HUDEP-2 (cell line): ENCODE data around the gene PRKCZ.
"Not testable (repeated sequence)": the region's sequence is repeated elsewhere in the genome, so short reads cannot be mapped to it uniquely, and the experiment has no call there.

Experiments
- DNase-seq, 76 experiments: peaks; one replicate each; lab custom pipeline; 2025; ENCODE audit not compliant: unreplicated experiment in 76 of 76; lab: John Stamatoyannopoulos, UW

PRKCZ gene

DNA sequence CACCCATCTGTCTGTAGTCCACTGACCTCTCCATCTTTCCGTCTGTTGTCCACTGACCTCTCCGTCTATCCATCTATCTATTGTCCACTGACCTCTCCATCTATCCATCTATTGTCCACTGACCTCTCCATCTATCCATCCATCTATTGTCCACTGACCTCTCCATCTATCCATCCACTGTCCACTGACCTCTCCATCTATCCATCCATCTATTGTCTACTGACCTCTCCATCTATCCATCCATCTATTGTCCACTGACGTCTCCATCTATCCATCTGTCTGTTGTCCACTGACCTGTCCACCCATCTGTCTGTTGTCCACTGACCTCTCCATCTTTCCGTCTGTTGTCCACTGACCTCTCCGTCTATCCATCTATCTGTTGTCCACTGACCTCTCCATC, 97.7 kb downstream of the PRKCZ start:
- not testable (repeated sequence) for DNase-seq

- no peak for DNase-seq
These were observed 98.5 kb downstream of the PRKCZ start for GRCh38 chr1:2148691-2149090.

- no peak for DNase-seq
These were observed 100.6 kb downstream of the PRKCZ start for GRCh38 chr1:2150801-2151200.

- no peak for DNase-seq
These were observed 101.0 kb downstream of the PRKCZ start for GRCh38 chr1:2151252-2151651.

GRCh38 chr1:2151911-2152310, 101.7 kb downstream of the PRKCZ start:
- no peak for DNase-seq

DNA sequence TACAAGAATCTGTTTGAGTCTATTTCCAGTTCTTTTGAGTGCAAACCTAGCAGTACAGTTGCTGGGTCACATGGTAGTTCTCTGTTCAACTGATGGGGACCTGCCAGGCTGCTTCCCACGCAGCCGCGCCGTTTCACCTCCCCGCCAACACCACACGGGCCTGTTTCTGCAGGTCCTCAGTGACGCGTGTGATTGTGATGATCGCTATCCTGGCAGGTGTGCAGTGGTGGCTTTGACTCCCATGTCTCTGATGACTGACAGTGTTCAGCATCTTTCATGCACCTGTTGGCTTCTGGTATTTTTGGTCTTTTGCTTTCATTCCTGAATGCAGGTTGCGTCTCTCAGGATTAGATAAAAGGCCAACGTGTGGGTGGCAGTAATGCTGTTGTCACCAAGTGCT, 102.7 kb downstream of the PRKCZ start:
- no peak for DNase-seq

GRCh38 chr1:2154022-2154421, 103.8 kb downstream of the PRKCZ start:
- DNase-seq, result no peak

DNA sequence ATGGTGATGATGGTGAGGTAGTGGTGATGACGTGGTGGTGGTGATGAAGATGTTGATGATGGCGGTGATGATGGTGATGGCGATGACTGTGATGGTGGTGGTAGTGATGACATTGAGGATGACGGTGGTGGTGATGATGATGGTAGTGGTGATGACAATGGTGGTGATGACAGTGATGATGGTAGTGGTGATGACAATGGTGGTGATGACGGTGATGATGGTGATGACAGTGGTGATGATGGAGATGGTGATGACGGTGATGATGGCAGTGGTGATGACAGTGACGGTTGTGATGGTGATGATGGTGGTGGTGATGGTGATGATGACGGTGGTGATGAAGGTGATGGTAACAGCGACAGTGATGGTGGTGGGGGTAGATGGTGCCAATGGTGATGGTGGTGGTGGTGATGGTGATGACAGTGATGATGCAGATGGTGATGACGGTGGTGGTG, 105.0 kb downstream of the PRKCZ start:
- no peak for DNase-seq

DNA sequence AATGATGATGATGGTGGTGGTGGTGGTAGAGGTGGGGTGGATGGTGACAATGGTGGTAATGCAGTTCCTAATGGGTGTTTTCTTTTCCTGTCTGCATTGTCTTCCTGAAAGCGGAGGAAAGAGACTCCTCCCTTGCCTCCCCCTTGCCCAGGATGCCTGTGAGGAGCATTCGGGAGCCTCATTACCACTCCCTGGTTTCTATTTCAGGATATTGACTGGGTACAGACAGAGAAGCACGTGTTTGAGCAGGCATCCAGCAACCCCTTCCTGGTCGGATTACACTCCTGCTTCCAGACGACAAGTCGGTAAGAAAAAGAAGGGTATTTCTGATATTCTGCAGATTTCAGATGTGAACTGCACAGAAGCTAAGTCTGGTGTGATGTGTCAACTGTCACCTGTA, 105.6 kb downstream of the PRKCZ start:
- no peak for DNase-seq

- no peak for DNase-seq
These were observed 106.7 kb downstream of the PRKCZ start for GRCh38 chr1:2156866-2157265.

- no peak for DNase-seq
These were observed 107.6 kb downstream of the PRKCZ start for GRCh38 chr1:2157856-2158255.

GRCh38 chr1:2158272-2158671, 108.1 kb downstream of the PRKCZ start:
- DNase-seq, result no peak

GRCh38 chr1:2159124-2159523, 108.9 kb downstream of the PRKCZ start:
- no peak for DNase-seq

DNA sequence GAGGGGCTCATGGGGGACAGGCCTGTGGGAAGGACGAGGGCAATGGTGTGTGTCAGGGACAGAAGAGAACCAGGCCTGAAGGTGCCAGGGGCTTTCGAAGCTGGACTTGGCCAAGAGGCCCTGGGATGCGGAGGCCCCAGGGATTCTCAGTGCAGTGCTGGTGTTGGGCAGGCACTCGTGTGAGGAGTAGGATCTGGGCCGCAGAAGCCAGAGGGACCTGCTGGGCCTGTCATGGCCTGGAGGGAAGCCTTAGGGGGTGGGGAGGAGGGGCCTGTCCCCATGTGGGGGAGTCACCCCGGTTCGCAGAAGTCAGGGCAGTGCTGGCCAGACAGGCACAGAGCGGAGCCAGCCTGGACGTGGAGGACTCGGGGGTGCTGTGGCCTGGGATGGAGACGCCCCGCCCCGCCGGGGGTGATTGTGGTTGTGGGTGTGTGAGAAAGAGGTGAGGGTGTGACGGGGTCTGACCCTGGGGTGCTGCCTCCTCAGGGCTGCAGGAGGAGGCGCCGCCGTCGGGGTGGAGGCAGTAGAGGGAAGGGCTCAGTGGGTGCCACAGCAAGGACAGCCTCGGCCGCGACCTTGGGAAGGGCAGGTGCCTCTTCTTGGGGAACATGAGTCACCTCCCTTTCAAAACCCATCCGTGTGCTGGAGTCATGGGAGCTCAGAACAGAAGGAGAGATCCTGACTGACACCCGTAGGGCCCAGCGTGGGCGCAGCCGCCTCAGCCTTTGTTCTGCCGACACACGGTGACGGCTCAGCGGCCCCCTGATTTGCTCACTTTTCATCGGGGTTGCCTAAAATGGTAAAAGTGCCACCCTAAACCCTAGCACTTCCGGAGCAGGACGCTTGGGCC, 110.5 kb downstream of the PRKCZ start:
- DNase-seq, result no peak

GRCh38 chr1:2163205-2163604, 113.0 kb downstream of the PRKCZ start:
- DNase-seq, result no peak

DNA sequence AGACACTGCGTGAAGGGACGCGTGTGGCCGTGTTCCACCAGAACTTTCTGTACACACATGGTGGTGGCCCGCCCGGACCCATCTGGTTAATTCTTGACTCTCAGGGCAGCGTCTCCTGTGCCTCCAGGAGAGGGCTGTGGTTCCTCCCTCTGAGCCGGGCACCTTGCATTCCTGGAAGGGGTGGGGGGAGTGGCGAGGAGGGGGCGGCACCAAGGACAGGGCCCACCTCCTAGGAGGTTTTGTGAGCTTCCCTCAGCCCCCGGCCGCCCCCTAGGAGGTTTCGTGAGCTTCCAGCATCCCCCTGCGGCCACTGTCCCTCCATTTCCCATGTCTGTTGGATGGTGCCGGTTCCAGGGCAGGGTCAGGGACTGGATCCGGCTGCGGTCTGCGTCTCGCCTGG, 115.4 kb downstream of the PRKCZ start:
- DNase-seq, result no peak

GRCh38 chr1:2166254-2166653, 116.0 kb downstream of the PRKCZ start:
- DNase-seq, result no peak

DNA sequence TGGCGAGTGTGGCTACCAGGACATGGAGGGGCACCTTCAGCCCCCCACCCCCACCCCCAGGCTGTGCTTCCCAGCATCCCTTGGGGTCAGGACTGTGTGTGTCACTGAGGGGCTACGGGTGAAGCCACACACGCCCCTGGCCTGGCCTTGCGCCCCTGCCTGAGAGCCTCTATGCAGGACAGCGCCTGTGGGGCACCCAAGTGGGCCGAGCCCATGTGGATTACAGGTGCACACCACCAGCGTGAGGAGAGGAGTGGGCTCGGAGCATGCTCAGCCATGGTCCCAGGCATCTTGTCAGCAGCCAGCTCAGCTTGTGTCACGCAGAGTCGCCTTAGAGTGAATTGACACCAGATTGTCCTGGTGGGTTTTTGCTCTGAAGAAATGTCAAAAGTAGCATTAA, 116.5 kb downstream of the PRKCZ start:
- no peak for DNase-seq

DNA sequence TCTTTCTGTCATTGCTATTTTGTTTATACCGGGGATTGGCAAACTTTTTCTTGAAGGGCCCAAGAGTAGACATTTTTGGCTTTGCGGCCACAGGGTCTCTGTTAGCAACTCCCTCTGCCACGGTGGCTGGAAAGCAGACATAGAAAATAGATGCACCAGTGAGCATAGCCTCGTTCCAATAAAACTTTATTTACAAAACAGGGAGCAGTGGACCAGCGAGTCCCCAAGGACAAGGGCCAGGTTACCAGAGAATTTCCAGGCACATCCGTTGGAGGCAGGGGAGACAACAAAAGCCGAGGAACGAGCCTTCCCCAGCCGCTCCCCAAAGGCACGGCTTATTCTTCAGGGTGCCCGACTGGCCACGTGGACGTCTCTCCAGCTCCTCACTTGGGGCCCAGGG, 117.9 kb downstream of the PRKCZ start:
- no peak for DNase-seq

- DNase-seq, result no peak
These were observed 118.3 kb downstream of the PRKCZ start for GRCh38 chr1:2168535-2168934.

GRCh38 chr1:2169200-2169836, 119.1 kb downstream of the PRKCZ start:
- DNase-seq, result no peak

- no peak for DNase-seq
These were observed 120.0 kb downstream of the PRKCZ start for GRCh38 chr1:2170211-2170610.
